MV-4-11 (cell line): ENCODE measurements around the gene CRYBG3.

Source experiments
- DNase-seq: peaks from one replicate; lab custom pipeline; 2025; lab: John Stamatoyannopoulos, UW

Gene CRYBG3

DNA sequence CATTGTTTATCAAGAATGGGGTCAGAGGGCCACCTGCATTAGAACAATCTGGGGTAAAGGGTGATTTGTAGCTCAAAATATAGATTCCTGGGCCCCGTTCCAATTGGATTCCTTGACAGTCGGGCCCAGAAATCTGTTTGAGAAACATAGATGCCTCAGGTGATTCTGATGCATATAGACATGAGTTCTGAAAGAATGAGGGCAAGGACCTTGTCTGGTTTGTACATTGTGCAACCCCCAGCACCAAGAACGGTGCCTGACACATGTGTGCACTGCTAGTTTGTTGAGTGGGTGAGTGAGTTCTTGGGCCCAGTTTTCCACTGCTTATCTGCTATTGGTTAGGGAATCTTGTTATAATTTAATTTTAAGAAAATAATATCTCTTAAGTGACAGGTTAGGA lies 16.6 kb downstream of the CRYBG3 start:
- DNase-seq, result no peak

GRCh38 chr3:97839944-97840343 lies 18.1 kb downstream of the CRYBG3 start:
- no peak for DNase-seq

- DNase-seq, result no peak
These were observed 19.5 kb downstream of the CRYBG3 start for GRCh38 chr3:97841304-97841703.

GRCh38 chr3:97841956-97842355 lies 20.1 kb downstream of the CRYBG3 start:
- DNase-seq, result no peak

DNA sequence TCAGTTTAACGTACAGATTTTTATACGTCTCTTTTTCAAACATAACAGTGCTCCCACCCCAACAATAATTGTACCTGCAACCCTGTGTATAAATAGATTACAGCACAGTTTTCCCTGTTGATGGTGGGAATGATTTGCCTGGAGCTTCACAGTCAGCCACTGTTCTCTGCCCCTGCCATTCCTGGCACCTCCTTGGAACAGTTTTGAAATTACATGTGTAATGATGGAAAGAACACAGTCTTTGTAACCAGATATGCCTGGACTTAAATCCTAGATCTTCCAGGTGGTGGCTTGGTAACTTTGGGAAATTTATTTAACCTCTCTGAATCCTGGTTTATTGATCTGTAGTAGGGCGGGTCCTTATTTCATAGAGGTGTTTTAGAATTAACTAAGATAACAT lies 27.0 kb downstream of the CRYBG3 start:
- no peak for DNase-seq

DNA sequence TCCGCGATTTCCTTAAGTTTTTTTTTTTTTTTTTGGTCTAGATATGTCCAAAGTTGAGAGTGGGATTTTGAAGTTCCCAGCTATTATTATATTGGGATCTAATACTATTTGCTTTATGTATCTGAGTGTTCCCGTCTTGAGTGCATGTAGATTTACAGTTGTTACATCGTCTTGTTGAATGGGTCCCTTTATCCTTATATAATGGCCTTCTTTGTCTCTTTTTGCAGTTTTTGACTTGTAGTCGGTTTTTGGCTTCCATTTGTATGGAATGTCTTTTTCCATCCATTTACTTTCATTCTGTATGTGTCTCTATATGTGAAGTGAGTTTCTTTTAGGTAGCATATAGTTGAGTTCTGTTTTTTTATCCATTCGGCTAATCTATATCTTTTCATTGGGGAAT lies 35.6 kb downstream of the CRYBG3 start:
- no peak for DNase-seq

DNA sequence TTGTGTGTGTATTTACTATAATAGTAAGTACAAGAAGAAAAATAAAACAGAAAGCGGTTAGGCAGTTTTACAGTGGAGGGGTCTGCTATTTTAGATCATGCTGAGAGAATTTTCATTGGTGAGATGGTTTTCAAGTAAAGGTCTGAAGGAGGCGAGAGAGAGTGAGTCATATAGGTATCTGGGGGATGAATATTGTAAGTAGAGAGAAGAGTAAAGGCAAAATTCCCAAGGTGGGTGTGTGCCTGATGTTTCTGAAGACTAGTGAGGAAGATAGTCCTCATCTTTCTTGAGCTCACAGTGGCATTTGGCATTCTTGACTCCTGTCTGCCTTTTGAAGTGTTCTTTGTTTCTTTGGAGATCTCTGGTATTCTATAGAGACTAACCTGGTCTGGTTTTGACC lies 38.6 kb downstream of the CRYBG3 start:
- DNase-seq, result no peak

DNA sequence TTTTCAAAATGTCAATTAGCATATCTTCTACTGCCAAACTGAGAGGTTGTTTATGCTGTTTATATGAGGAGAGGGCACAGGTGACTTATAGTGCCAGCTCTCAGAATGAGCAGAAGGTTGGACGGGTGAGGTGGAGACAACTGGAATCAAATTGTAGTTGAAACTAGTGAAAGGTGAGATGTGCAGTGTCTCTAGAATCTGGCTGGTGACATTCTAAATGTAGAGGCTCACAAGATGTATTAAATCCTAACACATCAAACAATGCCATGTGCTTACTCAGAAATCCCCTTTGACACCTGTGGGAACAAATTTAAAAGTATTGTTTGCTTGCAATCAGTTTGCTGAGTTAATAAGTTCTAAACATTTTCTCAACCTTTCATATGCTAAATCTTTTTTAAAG lies 40.8 kb downstream of the CRYBG3 start:
- DNase-seq, result no peak

DNA sequence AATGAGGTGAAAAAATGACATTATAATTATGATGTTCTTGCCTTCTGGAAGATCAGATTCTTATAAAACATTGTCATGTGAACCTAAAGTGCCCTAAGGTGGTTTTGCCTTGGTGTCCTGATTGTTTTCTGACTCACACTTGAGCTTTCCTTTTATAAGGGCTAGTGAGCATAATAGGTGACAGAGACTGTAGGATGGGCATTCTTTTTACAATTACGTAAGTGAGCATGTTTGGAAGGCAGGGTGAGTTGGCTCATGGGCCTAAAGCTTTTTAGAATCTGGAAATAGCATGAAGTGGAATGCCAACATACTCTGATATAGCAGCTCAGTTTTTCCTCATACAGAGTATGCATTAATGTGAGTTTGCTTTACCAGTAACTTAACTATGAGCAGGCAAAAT lies 41.2 kb downstream of the CRYBG3 start:
- no peak for DNase-seq

GRCh38 chr3:97863775-97864174 lies 42.0 kb downstream of the CRYBG3 start:
- DNase-seq, result no peak

DNA sequence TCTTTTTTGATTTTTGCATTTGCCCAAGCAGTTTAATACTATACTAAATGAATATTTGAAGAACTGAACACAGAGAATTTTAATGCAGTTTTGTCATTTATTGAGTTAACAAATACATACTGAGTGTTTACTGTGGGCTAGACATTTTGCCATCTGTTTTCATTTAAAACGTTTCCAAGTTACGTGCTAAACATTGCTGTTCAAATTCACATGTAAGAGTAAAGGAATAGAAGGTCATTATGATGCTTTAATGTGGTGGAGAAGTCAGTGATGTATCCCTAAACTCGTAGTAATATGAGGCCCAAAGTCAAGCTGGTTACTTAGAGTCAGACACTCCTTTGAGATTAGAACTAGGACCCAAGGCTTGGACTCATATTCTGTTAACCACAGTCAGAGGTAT lies 49.4 kb downstream of the CRYBG3 start:
- DNase-seq, result no peak

DNA sequence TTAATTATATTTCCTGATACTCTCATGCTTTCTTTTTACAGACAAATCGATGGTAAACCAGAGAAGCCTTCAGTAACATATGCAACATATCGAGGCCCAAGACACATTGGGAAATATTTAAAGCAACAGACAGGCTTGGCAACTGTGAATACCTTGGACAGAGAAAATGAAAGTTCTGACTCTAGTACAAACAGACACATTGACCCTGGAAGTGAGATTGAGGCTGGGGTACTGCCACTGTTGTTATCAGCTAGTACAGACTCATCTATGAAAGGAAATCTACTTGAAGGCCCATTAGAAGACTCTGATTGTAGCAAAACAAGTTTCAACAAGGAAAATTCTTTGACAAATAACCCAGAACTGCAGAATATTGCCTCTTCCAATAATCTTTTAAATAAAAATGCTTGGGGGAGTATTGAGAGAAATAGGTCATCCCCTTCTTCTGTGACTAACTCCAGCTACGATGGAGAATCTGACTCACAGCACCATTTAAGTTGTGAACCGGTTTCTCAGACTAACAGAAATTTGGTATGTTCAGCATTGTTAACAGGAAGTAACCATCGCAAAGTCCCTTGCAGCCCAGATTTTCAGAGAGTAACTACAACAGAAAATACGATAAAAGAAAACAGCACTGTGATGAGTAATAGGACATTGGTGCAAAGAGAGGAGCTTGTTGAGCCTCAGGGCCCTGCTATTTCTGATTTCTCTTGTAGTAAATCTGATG lies 50.2 kb downstream of the CRYBG3 start:
- DNase-seq, result peak; percentile 60

GRCh38 chr3:97872525-97873042 lies 50.8 kb downstream of the CRYBG3 start:
- DNase-seq, result no peak

- DNase-seq, result no peak
These were observed 58.5 kb downstream of the CRYBG3 start for GRCh38 chr3:97880267-97880666.

- DNase-seq, result peak; percentile 58
These were observed 61.3 kb downstream of the CRYBG3 start for GRCh38 chr3:97882975-97883598.

DNA sequence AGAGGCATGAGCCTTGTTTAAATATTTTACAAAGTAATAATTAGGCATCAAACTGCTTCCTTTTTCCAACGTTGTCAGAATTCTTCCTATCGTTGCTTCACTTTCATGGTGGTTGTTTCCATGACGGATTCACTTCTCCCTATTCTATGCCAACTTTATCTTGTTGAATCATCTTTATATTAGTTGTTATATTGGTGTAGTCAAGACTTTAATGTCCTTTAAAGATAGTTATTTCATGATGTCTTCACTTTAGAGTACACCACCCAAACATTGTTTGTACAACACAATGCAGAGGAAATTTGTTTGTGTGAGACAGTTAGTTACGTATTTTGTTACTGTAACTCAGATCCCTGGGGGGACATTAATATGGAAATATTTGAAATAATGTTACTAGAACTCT lies 61.9 kb downstream of the CRYBG3 start:
- DNase-seq, result peak; percentile 11

DNA sequence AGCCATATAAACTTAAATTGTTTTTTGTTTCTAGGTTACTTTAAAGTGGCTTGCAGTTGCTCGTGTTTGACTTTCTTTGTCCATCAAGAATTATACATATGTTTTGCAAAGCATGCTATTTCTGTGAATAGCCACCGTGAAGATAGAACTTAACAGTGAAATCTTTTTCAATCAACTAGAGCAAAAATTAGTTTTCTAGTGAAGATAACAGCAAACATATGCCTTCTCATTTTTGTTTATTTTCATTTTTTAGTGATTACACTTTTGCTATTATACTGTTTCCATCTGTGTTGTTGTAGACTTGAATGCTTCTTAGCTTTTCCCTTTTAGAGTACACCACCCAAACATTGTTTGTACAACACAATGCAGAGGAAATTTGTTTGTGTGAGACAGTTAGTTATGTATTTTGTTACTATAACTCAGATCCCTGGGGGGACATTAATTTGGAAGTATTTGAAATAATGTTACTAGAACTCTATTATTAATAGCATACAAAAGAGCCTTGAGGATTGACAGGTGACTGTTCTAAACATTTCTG lies 62.8 kb downstream of the CRYBG3 start:
- no peak for DNase-seq

GRCh38 chr3:97885931-97886824 lies 64.4 kb downstream of the CRYBG3 start:
- no peak for DNase-seq

- DNase-seq, result no peak
These were observed 68.0 kb downstream of the CRYBG3 start for GRCh38 chr3:97889814-97890213.

GRCh38 chr3:97892852-97893251 lies 71.0 kb downstream of the CRYBG3 start:
- DNase-seq, result no peak

DNA sequence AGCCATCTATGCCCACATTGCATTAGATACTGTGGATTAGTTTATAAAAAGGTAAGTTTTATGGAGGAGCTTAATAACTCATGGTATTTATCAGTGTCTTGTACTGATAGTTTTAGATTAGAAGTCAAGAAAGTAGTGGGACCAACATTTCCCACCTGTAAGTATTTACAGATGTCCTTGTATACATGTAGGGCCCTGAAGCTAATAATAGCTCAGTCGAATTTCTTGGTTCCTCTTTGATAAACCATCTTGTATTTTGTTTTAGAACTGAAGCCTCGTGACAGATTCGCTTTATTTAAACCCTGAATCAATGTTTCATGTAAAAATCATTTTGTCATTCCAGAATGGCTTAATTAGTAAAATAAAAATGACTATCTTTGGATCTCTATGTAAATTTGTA lies 73.4 kb downstream of the CRYBG3 start:
- peak; percentile 15 for DNase-seq

DNA sequence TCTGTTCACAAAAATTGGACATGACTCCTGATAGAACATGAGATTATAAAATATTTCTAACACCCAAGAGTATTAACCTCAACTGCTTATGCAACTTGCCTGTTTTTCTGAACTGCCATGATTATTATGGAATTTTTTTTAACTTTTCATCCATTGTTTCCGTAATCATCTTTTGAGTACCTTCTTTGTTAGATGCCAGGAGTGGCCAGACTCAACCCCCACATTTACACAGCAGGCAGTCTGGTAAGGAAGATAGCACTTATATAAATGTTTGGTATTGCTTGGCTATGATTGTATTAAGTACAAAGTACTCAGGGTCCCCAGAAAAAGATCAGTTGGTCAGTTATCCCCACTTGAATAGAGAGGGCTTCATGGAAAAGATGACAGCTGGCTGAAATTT lies 74.3 kb downstream of the CRYBG3 start:
- DNase-seq, result no peak
